ENCODE measurements around the gene ZNF362. TPM values are rescaled to one million over a fixed set of nuclear protein-coding genes. Genes with fewer than 3 reads are reported as not detected.

The ZNF362 gene
- total and polyA plus RNA-seq, 2 experiments from 2014 or later = 11.0 to 12.9 TPM

DNA sequence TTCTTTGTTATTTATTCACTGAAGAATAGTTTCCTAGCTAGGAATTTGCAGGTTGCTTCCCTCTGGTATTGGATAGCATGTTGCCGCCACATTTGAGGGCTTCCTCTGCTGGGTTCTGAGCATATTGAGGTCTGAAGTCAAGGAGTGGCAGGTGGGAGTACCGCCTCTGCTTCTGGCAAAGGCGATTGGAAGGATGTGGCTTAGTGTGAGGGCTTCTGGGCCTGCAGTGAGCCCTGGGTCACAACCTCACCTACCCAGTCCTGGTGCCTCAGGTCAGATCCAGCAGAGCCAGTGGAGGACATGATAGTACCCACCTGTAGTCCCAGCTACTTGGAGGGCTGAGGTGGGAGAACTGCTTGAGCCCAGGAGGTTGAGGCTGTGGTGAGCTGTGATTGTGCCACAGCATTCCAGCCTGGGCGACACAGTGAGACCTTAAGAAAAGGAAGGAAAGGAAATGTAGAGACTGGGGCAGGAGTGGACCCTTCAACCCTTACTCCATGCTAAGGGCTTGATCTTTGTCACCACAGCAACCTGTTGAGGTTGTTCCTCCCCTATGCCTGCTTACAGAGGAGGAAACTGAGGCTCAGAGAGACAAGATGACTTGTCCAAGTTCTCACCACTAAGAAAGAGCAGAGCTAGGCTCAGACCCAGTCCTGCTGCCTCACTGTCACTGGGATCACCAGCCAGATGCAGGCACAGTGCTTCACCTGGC is 41.8 kb downstream of the ZNF362 start (continued):
- TF ChIP-seq, protein P1, sequence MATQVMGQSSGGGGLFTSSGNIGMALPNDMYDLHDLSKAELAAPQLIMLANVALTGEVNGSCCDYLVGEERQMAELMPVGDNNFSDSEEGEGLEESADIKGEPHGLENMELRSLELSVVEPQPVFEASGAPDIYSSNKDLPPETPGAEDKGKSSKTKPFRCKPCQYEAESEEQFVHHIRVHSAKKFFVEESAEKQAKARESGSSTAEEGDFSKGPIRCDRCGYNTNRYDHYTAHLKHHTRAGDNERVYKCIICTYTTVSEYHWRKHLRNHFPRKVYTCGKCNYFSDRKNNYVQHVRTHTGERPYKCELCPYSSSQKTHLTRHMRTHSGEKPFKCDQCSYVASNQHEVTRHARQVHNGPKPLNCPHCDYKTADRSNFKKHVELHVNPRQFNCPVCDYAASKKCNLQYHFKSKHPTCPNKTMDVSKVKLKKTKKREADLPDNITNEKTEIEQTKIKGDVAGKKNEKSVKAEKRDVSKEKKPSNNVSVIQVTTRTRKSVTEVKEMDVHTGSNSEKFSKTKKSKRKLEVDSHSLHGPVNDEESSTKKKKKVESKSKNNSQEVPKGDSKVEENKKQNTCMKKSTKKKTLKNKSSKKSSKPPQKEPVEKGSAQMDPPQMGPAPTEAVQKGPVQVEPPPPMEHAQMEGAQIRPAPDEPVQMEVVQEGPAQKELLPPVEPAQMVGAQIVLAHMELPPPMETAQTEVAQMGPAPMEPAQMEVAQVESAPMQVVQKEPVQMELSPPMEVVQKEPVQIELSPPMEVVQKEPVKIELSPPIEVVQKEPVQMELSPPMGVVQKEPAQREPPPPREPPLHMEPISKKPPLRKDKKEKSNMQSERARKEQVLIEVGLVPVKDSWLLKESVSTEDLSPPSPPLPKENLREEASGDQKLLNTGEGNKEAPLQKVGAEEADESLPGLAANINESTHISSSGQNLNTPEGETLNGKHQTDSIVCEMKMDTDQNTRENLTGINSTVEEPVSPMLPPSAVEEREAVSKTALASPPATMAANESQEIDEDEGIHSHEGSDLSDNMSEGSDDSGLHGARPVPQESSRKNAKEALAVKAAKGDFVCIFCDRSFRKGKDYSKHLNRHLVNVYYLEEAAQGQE (IDR thresholded peaks at IDR 0.05; ENCODE audit: unreplicated experiment) = no peak
- TF ChIP-seq, protein P2, sequence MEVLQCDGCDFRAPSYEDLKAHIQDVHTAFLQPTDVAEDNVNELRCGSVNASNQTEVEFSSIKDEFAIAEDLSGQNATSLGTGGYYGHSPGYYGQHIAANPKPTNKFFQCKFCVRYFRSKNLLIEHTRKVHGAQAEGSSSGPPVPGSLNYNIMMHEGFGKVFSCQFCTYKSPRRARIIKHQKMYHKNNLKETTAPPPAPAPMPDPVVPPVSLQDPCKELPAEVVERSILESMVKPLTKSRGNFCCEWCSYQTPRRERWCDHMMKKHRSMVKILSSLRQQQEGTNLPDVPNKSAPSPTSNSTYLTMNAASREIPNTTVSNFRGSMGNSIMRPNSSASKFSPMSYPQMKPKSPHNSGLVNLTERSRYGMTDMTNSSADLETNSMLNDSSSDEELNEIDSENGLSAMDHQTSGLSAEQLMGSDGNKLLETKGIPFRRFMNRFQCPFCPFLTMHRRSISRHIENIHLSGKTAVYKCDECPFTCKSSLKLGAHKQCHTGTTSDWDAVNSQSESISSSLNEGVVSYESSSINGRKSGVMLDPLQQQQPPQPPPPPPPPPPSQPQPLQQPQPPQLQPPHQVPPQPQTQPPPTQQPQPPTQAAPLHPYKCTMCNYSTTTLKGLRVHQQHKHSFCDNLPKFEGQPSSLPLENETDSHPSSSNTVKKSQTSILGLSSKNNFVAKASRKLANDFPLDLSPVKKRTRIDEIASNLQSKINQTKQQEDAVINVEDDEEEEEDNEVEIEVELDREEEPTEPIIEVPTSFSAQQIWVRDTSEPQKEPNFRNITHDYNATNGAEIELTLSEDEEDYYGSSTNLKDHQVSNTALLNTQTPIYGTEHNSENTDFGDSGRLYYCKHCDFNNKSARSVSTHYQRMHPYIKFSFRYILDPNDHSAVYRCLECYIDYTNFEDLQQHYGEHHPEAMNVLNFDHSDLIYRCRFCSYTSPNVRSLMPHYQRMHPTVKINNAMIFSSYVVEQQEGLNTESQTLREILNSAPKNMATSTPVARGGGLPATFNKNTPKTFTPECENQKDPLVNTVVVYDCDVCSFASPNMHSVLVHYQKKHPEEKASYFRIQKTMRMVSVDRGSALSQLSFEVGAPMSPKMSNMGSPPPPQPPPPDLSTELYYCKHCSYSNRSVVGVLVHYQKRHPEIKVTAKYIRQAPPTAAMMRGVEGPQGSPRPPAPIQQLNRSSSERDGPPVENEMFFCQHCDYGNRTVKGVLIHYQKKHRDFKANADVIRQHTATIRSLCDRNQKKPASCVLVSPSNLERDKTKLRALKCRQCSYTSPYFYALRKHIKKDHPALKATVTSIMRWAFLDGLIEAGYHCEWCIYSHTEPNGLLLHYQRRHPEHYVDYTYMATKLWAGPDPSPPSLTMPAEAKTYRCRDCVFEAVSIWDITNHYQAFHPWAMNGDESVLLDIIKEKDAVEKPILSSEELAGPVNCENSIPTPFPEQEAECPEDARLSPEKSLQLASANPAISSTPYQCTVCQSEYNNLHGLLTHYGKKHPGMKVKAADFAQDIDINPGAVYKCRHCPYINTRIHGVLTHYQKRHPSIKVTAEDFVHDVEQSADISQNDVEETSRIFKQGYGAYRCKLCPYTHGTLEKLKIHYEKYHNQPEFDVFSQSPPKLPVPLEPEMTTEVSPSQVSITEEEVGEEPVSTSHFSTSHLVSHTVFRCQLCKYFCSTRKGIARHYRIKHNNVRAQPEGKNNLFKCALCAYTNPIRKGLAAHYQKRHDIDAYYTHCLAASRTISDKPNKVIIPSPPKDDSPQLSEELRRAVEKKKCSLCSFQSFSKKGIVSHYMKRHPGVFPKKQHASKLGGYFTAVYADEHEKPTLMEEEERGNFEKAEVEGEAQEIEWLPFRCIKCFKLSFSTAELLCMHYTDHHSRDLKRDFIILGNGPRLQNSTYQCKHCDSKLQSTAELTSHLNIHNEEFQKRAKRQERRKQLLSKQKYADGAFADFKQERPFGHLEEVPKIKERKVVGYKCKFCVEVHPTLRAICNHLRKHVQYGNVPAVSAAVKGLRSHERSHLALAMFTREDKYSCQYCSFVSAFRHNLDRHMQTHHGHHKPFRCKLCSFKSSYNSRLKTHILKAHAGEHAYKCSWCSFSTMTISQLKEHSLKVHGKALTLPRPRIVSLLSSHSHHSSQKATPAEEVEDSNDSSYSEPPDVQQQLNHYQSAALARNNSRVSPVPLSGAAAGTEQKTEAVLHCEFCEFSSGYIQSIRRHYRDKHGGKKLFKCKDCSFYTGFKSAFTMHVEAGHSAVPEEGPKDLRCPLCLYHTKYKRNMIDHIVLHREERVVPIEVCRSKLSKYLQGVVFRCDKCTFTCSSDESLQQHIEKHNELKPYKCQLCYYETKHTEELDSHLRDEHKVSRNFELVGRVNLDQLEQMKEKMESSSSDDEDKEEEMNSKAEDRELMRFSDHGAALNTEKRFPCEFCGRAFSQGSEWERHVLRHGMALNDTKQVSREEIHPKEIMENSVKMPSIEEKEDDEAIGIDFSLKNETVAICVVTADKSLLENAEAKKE (CRISPR knock-in tag; IDR thresholded peaks at IDR 0.05) = no peak

DNA sequence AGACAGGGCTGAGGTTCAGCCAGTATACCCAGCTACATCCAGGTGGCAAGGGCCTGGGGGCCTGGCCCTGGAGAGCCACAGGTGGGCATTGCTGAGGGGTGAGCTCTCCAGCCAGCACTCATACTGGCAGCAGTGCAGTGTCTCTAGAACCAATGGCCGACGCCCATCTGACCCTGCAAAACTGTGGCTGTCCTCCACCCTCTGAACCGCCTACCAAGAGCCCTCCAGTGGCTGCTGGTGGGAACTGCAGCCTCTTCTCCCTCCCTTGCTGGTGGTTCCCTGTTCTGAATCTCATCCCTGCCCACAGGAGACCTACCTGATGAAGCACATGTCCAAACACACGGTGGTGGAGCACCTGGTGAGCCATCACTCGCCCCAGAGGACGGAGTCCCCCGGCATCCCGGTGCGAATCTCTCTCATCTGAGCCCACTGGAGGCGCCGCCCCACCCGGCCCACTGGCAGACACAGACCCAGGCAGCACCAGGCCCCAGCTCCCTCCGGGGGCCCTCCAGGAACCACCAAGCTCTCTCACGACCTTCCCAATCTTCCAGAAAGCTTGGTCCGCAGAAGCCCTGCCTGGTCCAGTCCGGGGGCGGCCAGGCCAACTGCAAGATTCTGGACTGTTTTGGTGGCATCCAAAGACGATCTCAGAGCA is 42.5 kb downstream of the ZNF362 start:
- Histone ChIP-seq H3K4me2 (no peak overlapping the region), H4K20me1 (replicated peaks; ENCODE audit: insufficient read depth) (no peaks in the 10 kb centered on the region), H3K4me1 (ENCODE audit: insufficient read depth) (peaks cover 9% of the 10 kb centered on the region; the same call in 1 of the 2 replicates), H3K9me2 (ENCODE audit: insufficient read depth) (peaks cover 2% of the 10 kb centered on the region; the same call in 1 of the 2 replicates), H3F3A (replicated peaks; ENCODE audit: low read depth) (no peaks in the 10 kb centered on the region), H3K27me3 (ENCODE audit: insufficient read depth) (no peaks in the 10 kb centered on the region; the same call in 1 of the 2 replicates), H2AFZ (no peak overlapping the region), H3K79me2 (replicated peaks; ENCODE audit: insufficient read depth) (no peaks in the 10 kb centered on the region), H3K36me3 (ENCODE audit: insufficient read depth) (no peaks in the 10 kb centered on the region; the same call in 1 of the 2 replicates), H3K27ac (ENCODE audit: low read depth) (no peak overlapping the region), H3K4me3 (no peak overlapping the region)
- peaks cover 3% of the 10 kb centered on the region; the same call in 1 of the 3 replicates for H3K9me3 Mint-ChIP-seq
- H3K4me3 Mint-ChIP-seq = no peak overlapping the region
- H3K4me1 Mint-ChIP-seq = peaks cover 15% of the 10 kb centered on the region
- H3K36me3 Mint-ChIP-seq (ENCODE audit: low read depth) = peaks cover 56% of the 10 kb centered on the region
- peaks cover 8% of the 10 kb centered on the region for H3K27me3 Mint-ChIP-seq (ENCODE audit: insufficient read depth, low read depth, poor library complexity)
- no peak overlapping the region for H3K27ac Mint-ChIP-seq
- ATAC-seq = peak; percentile 77
- DNase-seq (ENCODE audit: low spot score) = peak; percentile 88
- TF ChIP-seq, protein P2 (CRISPR knock-in tag; IDR thresholded peaks at IDR 0.05) = no peak
